NCI-H1930 (cell line): Measurements from ENCODE around the gene ERBB4.

Source experiments
- DNase-seq, 2 experiments: peaks; one replicate each; lab custom pipeline; 2025; lab: John Stamatoyannopoulos, UW

The ERBB4 gene

DNA sequence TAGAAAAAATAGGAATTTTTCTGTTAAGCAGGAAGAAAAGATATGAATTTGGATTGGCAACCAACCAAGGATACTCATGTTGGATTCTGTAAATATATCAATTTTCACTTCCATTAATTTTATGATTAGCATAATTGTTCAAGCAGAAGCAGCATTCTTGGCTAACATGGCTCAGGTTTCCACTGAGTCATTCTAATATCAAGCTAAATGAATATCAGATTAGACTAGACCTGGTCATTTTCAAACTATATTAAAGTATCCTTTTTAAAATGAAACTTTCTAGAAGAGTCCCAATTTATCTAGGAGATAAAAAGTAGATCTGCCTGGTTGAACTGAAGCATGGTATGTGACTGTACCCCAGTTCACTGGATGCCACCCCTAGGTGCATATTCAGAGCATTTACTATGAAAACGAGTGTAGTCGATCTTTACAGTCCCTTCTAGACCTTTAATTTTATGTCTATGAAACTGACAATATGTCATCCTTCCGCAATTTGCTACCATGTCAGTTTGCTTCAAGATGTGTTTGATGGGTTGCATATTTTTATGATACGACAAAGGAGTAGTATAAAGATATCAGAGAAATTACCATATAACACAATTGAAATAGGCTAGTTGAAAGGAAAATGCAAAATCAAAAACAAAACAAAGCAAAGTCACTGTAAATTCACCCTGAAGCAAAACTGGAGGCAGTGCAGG lies 704.9 kb downstream of the ERBB4 start:
- no peak for DNase-seq

GRCh38 chr2:211829725-211830124 lies 708.9 kb downstream of the ERBB4 start:
- DNase-seq, result no peak

GRCh38 chr2:211823886-211824479 lies 714.6 kb downstream of the ERBB4 start:
- no peak for DNase-seq

GRCh38 chr2:211822686-211823335 lies 715.8 kb downstream of the ERBB4 start:
- DNase-seq, result no peak

GRCh38 chr2:211816754-211817153 lies 721.8 kb downstream of the ERBB4 start:
- DNase-seq, result no peak

DNA sequence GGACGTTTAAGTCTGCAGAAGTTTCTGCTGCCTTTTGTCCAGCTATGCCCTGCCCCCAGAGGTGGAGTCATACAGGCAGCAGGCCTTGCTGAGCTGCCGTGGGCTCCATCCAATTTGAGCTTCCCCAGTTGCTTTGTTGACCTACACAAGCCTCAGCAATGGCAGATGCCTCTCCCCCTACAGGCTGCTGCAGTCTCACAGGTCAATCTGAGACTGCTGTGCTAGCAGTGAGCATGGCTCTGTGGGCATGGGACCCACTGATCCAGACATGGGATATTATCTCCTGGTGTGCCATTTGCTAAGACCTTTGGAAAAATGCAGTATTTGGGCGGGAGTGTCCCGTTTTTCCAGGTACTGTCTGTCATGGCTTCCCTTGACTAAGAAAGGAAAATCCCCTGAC lies 726.0 kb downstream of the ERBB4 start:
- no peak for DNase-seq

DNA sequence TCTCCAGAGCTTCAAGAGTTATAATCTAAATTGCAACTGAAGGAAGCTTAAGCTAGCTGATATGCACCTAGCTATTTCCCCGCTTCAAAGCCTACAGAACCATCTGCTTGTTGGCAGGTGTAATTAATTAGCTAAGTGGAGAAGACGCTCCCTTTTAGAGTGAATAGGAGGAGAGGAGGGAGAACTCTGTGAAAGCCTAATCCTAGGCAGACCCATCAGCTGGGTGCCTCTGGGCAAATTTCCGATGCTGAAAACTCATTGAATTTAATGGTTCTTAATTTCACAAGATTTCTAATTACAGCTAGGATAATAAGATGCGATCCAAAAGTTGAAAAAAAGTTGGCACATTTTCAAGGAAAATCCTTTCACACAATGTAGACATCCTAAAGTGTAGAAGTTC lies 735.9 kb downstream of the ERBB4 start:
- DNase-seq, result no peak

GRCh38 chr2:211800001-211800400 lies 738.6 kb downstream of the ERBB4 start:
- no peak for DNase-seq

DNA sequence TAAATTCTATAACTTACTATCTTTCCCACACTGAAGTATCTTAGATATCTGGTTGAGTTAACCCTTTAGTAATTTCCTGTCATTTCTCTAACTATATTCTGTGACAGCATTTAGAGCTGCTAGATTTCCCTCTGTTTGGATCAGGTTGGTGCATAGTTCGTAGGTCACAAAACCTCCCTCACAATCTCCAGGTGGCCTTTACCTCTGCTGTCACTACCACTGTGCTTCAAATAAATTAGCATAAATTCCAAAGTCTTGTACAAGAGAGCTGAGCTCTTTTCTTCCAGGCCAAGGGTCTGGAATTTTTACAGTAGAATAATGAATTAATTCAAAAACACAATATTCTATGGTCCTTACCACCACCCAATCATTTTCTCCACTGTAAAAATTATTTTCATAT lies 739.7 kb downstream of the ERBB4 start:
- DNase-seq, result no peak

DNA sequence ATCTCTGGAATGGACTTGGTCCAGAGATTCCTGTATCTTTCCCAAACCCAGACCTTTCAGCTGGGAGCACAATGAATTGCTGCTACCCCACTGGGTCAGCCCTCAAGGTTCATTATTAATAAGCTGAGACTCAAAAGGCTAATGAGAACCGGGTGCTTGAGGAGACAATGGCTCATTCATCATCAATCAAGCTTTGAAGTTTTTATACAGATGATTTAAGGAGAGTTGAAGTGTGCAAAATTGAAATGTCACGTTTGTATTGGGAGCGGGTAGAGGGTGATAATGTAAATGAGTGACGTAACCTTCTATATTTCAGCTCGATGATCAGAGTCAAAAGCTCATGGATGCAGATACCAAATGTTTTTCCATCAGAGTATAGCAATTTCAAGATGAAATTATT lies 744.9 kb downstream of the ERBB4 start:
- no peak for DNase-seq

GRCh38 chr2:211789982-211790381 lies 748.6 kb downstream of the ERBB4 start:
- no peak for DNase-seq

- DNase-seq, result no peak
These were observed 771.9 kb downstream of the ERBB4 start for GRCh38 chr2:211766689-211767088.

GRCh38 chr2:211762479-211762878 lies 776.1 kb downstream of the ERBB4 start:
- DNase-seq, result no peak

GRCh38 chr2:211760103-211760502 lies 778.5 kb downstream of the ERBB4 start:
- DNase-seq, result no peak

GRCh38 chr2:211756266-211756665 lies 782.3 kb downstream of the ERBB4 start:
- no peak for DNase-seq

GRCh38 chr2:211755187-211755586 lies 783.4 kb downstream of the ERBB4 start:
- DNase-seq, result no peak

- DNase-seq, result no peak
These were observed 786.8 kb downstream of the ERBB4 start for GRCh38 chr2:211751848-211752247.

- DNase-seq, result no peak
These were observed 790.3 kb downstream of the ERBB4 start for GRCh38 chr2:211748339-211748738.

GRCh38 chr2:211745295-211746097 lies 793.1 kb downstream of the ERBB4 start:
- DNase-seq, result peak; percentile 23 to 39

DNA sequence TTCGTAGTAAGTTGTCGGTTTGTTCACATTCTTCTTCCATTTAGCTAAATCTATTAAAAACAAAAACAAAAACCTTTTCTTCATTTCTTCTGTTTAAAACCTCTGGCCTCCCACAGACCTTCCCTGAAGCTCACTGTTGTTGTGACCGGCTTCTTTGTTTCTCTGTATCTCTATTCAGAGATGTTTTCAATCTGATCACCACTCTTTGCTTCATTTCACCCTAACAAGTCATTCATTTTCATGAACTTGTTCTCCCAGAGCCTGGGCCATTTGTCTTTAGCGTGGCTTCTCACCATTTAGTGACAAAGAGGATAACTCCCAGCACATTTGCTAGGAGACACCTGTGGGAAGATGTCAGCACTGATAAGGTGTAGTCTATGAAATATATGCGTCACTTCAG lies 794.2 kb downstream of the ERBB4 start:
- no peak for DNase-seq

DNA sequence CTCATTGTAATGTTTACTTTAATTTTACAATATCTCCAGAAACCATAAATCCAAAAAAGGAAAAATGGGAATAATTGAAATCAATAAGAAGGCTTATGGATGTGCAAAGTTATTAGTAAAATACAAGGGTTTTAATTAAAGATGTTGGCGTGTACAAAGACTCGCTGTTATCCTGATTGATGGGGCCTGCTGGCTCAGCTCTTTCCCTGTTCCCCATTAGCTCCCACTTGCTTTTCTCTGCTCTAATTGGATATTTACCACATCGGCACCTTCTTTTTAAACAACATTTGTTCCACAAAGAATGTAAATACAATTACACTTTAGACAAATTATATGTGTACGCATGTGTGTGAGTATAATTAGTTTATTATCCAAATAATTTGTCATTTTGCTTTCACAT lies 796.6 kb downstream of the ERBB4 start:
- peak; percentile 38 to 67 for DNase-seq

GRCh38 chr2:211737282-211737681 lies 801.3 kb downstream of the ERBB4 start:
- DNase-seq, result no peak

GRCh38 chr2:211730215-211730614 lies 808.4 kb downstream of the ERBB4 start:
- DNase-seq, result no peak
